HCT116 (cell line): ENCODE measurements around the gene MAP2K5.

Experiments used
- ELF1 ChIP-seq: IDR thresholded peaks from 2 replicates; pipeline ENCODE4 v1.6.1; 2012; ENCODE audit warnings: low read depth, borderline replicate concordance
- POLR2AphosphoS5 ChIP-seq: IDR thresholded peaks from 2 replicates; pipeline ENCODE4 v1.6.1; 2011; ENCODE audit warnings: mild to moderate bottlenecking, low read depth, low read length, moderate library complexity
- ZFX ChIP-seq: fragments of 450-650 bp; IDR thresholded peaks from 2 replicates; pipeline ENCODE4 v1.6.1; 2017
- TF ChIP-seq, protein P1 (sequence below), 3 experiments: fragments of 200-600 bp in 1 of 3; sonication (generic) in 1 of 3; IDR thresholded peaks in 2 of 3; conservative IDR thresholded peaks in 1 of 3; 2 replicates each; pipeline ENCODE4 v1.5.1; 2012 to 2017; ENCODE audit warnings: low read depth in 2 of 3, low read length in 2 of 3, antibody characterized with exemption in 1 of 3, borderline replicate concordance in 1 of 3, control low read depth in 1 of 3, mild to moderate bottlenecking in 1 of 3, mixed read lengths in 1 of 3, mixed run types in 1 of 3, moderate library complexity in 1 of 3; ENCODE audit not compliant: insufficient read depth in 1 of 3

DNA sequence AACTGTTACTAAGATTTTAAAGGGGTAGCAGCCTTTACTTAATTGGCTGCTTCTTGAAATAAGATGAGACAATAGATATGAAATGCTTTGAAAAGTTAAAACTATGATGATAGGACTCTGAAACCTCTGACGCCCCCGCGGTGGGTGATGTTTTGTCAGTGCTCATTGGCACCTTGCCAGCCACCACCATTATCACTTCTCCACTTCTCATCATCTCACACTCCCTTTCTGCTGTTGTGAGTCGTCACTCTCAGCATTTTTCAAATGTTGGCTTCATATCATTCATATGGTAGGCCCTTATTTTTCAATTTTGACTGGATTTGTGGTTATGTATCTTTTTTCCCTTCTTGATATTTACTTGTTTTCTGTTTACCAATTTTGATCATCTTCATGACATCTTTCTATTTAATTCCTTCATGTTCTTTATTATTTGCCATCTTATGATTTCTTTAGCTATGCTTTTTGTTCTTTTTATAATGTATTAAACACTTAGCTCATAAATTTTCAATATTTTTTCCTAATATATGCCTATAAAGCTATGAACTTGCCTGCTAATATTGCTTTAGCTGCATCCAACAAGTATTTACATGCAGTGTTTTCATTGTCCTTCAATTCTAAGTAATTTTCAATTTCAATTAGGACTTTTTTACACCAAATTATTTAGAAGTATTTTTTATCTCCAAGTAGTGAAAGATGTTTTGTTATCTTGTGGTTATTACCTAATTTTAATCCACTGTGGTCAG, 252.5 kb downstream of the MAP2K5 start:
- TF ChIP-seq ZFX, result no peak
- TF ChIP-seq, protein P1, sequence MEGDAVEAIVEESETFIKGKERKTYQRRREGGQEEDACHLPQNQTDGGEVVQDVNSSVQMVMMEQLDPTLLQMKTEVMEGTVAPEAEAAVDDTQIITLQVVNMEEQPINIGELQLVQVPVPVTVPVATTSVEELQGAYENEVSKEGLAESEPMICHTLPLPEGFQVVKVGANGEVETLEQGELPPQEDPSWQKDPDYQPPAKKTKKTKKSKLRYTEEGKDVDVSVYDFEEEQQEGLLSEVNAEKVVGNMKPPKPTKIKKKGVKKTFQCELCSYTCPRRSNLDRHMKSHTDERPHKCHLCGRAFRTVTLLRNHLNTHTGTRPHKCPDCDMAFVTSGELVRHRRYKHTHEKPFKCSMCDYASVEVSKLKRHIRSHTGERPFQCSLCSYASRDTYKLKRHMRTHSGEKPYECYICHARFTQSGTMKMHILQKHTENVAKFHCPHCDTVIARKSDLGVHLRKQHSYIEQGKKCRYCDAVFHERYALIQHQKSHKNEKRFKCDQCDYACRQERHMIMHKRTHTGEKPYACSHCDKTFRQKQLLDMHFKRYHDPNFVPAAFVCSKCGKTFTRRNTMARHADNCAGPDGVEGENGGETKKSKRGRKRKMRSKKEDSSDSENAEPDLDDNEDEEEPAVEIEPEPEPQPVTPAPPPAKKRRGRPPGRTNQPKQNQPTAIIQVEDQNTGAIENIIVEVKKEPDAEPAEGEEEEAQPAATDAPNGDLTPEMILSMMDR (IDR thresholded peaks at IDR 0.05 in 2 of 3, conservative IDR thresholded peaks at IDR 0.05 in 1 of 3; ENCODE audit: borderline replicate concordance in 1 of 3, insufficient read depth in 1 of 3, low read depth in 2 of 3, low read length in 2 of 3), result no peak
- TF ChIP-seq ELF1, result no peak
- no peak for TF ChIP-seq POLR2AphosphoS5
